IMR-90 (cell line): ENCODE data around the gene ADGRD1.

ENCODE experiments used
- MXI1 ChIP-seq: IDR thresholded peaks from 2 replicates; pipeline ENCODE4 v1.6.1; 2012; ENCODE audit warnings: low read depth, mild to moderate bottlenecking, low read length, moderate library complexity, borderline replicate concordance
- POLR2A ChIP-seq: IDR thresholded peaks from 2 replicates; pipeline ENCODE4 v1.6.1; 2012; ENCODE audit warnings: mild to moderate bottlenecking, low read depth, low read length
- RFX5 ChIP-seq: IDR thresholded peaks from 2 replicates; pipeline ENCODE4 v1.8.0; 2012; ENCODE audit warnings: low read depth, mild to moderate bottlenecking, low read length, moderate library complexity
- TF ChIP-seq, protein P1 (sequence below): conservative IDR thresholded peaks from 2 replicates; pipeline ENCODE4 v1.5.1; 2012; ENCODE audit warnings: mild to moderate bottlenecking, low read depth, low read length, improper control_type of control experiment
- TF ChIP-seq, protein P2 (sequence below): fragments of 150-350 bp; IDR thresholded peaks from 2 replicates; pipeline ENCODE4 v1.6.1; 2017; ENCODE audit warnings: mild to moderate bottlenecking, antibody characterized with exemption, low read length, low read depth

DNA sequence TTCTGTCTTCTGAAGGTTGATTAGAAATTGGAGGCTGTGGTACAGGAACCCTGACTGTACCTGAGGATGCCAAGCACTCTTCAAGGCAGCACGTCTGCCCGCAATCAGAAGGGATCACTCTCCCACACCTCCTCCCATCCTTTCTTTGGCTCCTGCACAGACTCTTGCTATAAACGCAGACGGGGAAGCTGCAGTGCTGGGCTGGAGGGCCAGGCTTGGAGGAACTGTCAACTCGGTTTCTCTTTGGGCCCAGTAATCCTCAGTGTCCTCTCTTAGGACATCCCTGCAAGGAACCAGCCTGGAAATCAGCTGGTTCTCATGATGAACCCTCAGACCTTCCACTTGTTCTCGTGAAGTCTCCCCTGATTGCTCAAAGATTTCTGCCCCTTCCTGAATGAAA is 201.4 kb downstream of the ADGRD1 start:
- TF ChIP-seq, protein P1, sequence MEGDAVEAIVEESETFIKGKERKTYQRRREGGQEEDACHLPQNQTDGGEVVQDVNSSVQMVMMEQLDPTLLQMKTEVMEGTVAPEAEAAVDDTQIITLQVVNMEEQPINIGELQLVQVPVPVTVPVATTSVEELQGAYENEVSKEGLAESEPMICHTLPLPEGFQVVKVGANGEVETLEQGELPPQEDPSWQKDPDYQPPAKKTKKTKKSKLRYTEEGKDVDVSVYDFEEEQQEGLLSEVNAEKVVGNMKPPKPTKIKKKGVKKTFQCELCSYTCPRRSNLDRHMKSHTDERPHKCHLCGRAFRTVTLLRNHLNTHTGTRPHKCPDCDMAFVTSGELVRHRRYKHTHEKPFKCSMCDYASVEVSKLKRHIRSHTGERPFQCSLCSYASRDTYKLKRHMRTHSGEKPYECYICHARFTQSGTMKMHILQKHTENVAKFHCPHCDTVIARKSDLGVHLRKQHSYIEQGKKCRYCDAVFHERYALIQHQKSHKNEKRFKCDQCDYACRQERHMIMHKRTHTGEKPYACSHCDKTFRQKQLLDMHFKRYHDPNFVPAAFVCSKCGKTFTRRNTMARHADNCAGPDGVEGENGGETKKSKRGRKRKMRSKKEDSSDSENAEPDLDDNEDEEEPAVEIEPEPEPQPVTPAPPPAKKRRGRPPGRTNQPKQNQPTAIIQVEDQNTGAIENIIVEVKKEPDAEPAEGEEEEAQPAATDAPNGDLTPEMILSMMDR = no peak
- no peak for TF ChIP-seq POLR2A
- TF ChIP-seq, protein P2, sequence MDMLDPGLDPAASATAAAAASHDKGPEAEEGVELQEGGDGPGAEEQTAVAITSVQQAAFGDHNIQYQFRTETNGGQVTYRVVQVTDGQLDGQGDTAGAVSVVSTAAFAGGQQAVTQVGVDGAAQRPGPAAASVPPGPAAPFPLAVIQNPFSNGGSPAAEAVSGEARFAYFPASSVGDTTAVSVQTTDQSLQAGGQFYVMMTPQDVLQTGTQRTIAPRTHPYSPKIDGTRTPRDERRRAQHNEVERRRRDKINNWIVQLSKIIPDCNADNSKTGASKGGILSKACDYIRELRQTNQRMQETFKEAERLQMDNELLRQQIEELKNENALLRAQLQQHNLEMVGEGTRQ = no peak
- no peak for TF ChIP-seq MXI1
- no peak for TF ChIP-seq RFX5
